ENCODE data around the gene CD72.

Gene CD72

DNA sequence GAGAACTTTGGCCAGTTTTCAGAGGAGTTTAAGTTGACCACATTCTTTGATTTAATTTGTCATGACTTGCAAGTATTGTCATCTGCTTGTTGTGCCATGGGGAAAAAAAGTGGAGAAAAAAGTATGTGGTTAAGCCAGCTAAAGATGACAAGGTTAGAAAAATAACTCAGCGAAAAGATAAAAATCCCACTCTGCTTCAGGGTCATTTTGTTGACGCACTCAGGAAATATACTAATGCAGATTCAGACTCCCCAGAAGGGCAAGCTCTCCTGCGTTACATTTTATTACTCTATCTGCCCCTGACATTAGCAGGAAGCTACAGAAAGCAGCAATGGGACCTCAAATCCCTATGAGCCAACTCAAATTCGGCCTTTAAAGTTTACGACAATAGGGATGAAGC, 40.7 kb downstream of the CD72 start:
- Histone ChIP-seq H3K4me1 (ENCODE audit: control insufficient read depth, insufficient read depth, low read length) (no peaks in the 10 kb centered on the region), H3K36me3 (ENCODE audit: control insufficient read depth in 2 of 2, insufficient read depth in 1 of 2, low read length in 2 of 2) (no peaks in the 10 kb centered on the region), H3K9me3 (ENCODE audit: control insufficient read depth, insufficient read depth, low read depth, low read length) (no peaks in the 10 kb centered on the region), H3K4me3 (ENCODE audit: low read depth, low read length) (no peak overlapping the region), H3K27ac (ENCODE audit: extremely low read depth, low read depth, low read length) (no peak overlapping the region)
- CTCF ChIA-PET = interaction anchor here (0.6 to 1.4 kb wide), 3 partner anchors 26 to 96 kb away, joined by 3 to 4 read pairs (median 3); no protein-coding TSS in a partner anchor
- TF ChIP-seq ZNF214 (tag by site-specific recombination; IDR thresholded peaks at IDR 0.05; ENCODE audit: borderline replicate concordance) (no peak), ZNF664 (tag by site-specific recombination; IDR thresholded peaks at IDR 0.05) (no peak)
- POLR2A ChIA-PET = no interaction called here

DNA sequence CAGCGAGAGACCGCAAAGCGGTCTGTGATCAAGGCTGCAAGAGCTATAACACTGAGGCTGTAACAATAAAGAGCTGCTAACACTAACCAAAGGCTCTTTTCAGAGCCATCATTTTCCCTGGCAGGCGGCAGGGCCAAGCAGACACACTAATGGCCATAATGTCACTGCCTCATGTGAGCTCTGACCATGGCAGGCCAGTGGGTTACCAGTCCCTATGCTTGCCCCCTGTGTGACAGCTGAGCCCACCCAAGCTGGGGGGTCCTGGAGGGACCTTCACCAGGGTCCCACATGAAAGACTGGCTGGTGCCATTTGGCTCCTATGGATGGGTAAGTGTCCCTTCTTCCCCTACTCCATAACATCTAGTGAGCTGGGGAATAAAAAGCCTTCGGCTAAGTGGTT, 42.7 kb downstream of the CD72 start:
- TF ChIP-seq ZNF24 (tag by site-specific recombination; IDR thresholded peaks at IDR 0.05) (no peak), ZNF473 (tag by site-specific recombination; IDR thresholded peaks at IDR 0.05) (no peak), ZNF133 (tag by site-specific recombination; IDR thresholded peaks at IDR 0.05) (no peak), TRIM28 (IDR thresholded peaks at IDR 0.05; ENCODE audit: borderline replicate concordance, low read length) (no peak), ZNF843 (tag by site-specific recombination; IDR thresholded peaks at IDR 0.05) (no peak)
- H3K4me3 ChIP-seq (ENCODE audit: low read depth, low read length) = no peak overlapping the region
- CTCF ChIA-PET = interaction anchor here (1.1 kb wide), 1 partner anchor 19 kb away, joined by 5 read pairs; no protein-coding TSS in a partner anchor
- H3K36me3 ChIP-seq (ENCODE audit: control insufficient read depth in 2 of 2, insufficient read depth in 1 of 2, low read length in 2 of 2) = no peaks in the 10 kb centered on the region
- POLR2A ChIA-PET = interaction anchor here (1.3 kb wide), 1 partner anchor 13 kb away, joined by 3 read pairs; no protein-coding TSS in a partner anchor
- no peaks in the 10 kb centered on the region for H3K4me1 ChIP-seq (ENCODE audit: control insufficient read depth, insufficient read depth, low read length)
- no peak overlapping the region for H3K27ac ChIP-seq (ENCODE audit: extremely low read depth, low read depth, low read length)
- H3K9me3 ChIP-seq (ENCODE audit: control insufficient read depth, insufficient read depth, low read depth, low read length) = no peaks in the 10 kb centered on the region

GRCh38 chr9:35574578-35575122, 43.6 kb downstream of the CD72 start:
- POLR2A ChIA-PET = interaction anchor here (0.5 to 1.3 kb wide), 2 partner anchors 12 to 523 kb away, joined by 3 read pairs; no protein-coding TSS in a partner anchor
- CTCF ChIA-PET = interaction anchor here (1.1 kb wide), 1 partner anchor 18 kb away, joined by 5 read pairs; no protein-coding TSS in a partner anchor

More at GRCh38 chr9:35574578-35575122, 43.6 kb downstream of the CD72 start:
- Histone ChIP-seq H3K27ac (ENCODE audit: extremely low read depth, low read depth, low read length) (no peak overlapping the region), H3K9me3 (ENCODE audit: control insufficient read depth, insufficient read depth, low read depth, low read length) (no peaks in the 10 kb centered on the region), H3K36me3 (ENCODE audit: control insufficient read depth in 2 of 2, insufficient read depth in 1 of 2, low read length in 2 of 2) (no peaks in the 10 kb centered on the region), H3K4me3 (ENCODE audit: low read depth, low read length) (no peak overlapping the region), H3K4me1 (ENCODE audit: control insufficient read depth, insufficient read depth, low read length) (no peaks in the 10 kb centered on the region)
- TF ChIP-seq ZFP41 (tag by site-specific recombination; IDR thresholded peaks at IDR 0.05; ENCODE audit: borderline replicate concordance) (no peak), YY1 (tag by site-specific recombination; IDR thresholded peaks at IDR 0.05) (no peak), GFI1B (tag by site-specific recombination; IDR thresholded peaks at IDR 0.05) (no peak), ZNF132 (tag by site-specific recombination; IDR thresholded peaks at IDR 0.05; ENCODE audit: borderline replicate concordance) (no peak), ZBTB17 (tag by site-specific recombination; IDR thresholded peaks at IDR 0.05) (no peak), ZFP69B (tag by site-specific recombination; IDR thresholded peaks at IDR 0.05) (no peak), ZNF843 (tag by site-specific recombination; IDR thresholded peaks at IDR 0.05) (no peak), BCL11B (tag by site-specific recombination; IDR thresholded peaks at IDR 0.05; ENCODE audit: low read depth) (no peak), ZNF792 (tag by site-specific recombination; IDR thresholded peaks at IDR 0.05) (no peak), ZBTB20 (tag by site-specific recombination; IDR thresholded peaks at IDR 0.05) (no peak), ZNF654 (tag by site-specific recombination; IDR thresholded peaks at IDR 0.05; ENCODE audit: low read depth) (no peak), ZNF768 (tag by site-specific recombination; IDR thresholded peaks at IDR 0.05) (no peak)
- TF ChIP-seq, protein P1, sequence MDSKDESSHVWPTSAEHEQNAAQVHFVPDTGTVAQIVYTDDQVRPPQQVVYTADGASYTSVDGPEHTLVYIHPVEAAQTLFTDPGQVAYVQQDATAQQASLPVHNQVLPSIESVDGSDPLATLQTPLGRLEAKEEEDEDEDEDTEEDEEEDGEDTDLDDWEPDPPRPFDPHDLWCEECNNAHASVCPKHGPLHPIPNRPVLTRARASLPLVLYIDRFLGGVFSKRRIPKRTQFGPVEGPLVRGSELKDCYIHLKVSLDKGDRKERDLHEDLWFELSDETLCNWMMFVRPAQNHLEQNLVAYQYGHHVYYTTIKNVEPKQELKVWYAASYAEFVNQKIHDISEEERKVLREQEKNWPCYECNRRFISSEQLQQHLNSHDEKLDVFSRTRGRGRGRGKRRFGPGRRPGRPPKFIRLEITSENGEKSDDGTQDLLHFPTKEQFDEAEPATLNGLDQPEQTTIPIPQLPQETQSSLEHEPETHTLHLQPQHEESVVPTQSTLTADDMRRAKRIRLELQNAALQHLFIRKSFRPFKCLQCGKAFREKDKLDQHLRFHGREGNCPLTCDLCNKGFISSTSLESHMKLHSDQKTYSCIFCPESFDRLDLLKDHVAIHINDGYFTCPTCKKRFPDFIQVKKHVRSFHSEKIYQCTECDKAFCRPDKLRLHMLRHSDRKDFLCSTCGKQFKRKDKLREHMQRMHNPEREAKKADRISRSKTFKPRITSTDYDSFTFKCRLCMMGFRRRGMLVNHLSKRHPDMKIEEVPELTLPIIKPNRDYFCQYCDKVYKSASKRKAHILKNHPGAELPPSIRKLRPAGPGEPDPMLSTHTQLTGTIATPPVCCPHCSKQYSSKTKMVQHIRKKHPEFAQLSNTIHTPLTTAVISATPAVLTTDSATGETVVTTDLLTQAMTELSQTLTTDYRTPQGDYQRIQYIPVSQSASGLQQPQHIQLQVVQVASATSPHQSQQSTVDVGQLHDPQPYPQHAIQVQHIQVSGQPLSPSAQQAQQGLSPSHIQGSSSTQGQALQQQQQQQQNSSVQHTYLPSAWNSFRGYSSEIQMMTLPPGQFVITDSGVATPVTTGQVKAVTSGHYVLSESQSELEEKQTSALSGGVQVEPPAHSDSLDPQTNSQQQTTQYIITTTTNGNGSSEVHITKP (tag by site-specific recombination; IDR thresholded peaks at IDR 0.05) = no peak
- TF ChIP-seq, protein P2, sequence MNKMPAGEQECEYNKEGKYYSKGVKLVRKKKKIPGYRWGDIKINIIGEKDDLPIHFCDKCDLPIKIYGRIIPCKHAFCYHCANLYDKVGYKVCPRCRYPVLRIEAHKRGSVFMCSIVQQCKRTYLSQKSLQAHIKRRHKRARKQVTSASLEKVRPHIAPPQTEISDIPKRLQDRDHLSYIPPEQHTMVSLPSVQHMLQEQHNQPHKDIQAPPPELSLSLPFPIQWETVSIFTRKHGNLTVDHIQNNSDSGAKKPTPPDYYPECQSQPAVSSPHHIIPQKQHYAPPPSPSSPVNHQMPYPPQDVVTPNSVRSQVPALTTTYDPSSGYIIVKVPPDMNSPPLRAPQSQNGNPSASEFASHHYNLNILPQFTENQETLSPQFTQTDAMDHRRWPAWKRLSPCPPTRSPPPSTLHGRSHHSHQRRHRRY (tag by site-specific recombination; IDR thresholded peaks at IDR 0.05) = no peak

Data from HEK293 (cell line).